GM21526 (cell line): ENCODE measurements around the gene CEP72.
"Not testable (repeated sequence)": the region's sequence is repeated elsewhere in the genome, so short reads cannot be mapped to it uniquely, and the experiment has no call there.

Source experiments
- ATAC-seq: cut with Tn5 transposase; IDR thresholded peaks from one replicate; pipeline ENCODE4 v1.9.1; 2021; ENCODE audit warnings: moderate library complexity; ENCODE audit not compliant: unreplicated experiment, low FRiP score

Gene CEP72

DNA sequence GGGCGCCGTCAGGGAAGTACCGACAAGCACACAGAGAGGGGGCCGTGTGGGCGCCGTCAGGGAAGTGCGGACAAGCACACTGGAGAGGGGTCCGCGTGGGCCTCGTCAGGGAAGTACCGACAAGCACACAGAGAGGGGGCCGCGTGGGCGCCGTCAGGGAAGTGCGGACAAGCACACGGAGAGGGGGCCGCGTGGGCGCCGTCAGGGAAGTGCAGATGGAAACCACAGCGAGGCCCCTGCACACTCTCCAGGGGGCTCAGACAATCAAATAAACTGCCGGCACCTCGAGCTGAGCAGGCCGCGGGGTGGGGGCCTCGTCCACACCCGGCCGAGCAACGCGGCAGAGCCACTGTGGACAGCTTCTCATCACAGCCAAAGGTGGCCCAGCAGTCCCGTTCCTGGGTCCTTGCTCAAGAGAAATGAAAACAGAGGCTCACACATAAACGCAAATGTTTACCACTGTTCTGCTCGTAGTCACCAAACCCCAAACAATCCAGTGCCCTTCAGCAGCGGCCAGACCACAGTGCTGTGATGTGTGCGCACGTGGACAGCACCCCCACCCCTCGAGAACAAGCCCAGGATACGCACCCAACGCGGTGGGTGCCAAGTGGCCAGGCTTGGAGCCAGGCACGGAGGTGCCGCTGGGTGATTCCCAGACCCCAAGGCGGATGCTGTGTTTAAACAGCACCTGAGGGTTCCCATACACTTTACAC, 56.3 kb downstream of the CEP72 start:
- no peak for ATAC-seq

DNA sequence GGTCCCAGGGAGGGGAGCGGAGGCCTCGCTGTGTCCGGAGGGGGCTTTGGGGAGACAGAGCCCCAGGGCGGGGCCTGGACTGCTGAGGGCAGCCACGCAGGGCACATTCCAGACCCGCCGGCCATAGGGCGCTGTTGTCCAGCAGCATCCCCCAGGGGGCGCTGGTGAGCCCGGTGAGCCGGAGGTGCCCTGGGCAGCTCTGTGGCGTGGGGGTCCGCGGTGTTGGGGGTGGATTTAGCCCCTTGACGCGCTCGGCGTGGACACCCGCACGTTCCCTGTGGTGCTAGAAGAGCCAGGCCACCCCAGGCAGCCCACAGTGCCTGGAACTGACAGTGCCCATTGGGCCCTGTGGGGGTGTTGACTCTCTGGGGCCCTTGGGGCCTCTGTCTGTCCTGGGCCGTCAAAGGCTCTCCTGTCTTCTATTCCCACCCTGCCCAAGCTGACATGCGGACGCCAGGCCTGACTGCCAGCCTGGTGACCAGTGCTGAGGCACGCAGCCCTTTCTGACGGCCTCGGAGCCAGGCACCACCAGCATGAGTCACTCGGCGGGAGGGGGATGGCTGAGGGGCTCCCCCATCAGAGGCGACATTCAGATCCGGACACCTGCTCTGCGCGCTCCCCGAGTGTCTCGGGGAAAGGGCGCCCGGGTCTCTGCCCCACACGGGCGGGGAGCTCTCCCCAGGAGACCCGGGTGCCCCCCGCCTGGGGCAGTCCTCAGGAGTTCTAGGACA, 57.1 kb downstream of the CEP72 start:
- ATAC-seq, result no peak

DNA sequence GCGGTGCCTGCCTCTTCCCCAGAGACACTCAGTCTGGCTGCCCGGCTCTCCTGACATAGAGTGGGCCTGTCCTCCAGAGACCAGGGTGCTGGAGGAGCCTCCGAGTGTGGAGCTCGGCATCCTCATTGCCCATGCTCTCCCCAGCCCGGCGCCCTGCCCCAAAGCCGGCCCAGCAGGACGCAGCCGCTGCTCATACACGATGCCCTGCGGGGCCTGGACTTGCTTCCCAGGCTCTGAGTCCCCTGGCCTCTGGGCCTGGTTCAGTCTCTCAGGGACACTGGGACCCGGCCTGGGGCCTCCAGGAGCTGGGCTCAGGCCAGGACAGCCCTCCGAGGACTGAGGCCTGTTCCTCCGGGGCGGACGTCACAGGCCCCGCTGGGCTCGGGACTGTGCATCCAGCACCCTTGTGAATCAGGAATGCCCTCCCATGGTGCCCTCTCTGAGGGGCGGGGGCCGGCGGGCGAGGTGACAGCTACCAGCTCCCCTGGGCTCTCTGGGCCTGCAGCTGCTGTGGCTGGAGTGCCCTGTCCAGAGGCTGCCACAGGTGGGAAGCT, 57.8 kb downstream of the CEP72 start:
- no peak for ATAC-seq

DNA sequence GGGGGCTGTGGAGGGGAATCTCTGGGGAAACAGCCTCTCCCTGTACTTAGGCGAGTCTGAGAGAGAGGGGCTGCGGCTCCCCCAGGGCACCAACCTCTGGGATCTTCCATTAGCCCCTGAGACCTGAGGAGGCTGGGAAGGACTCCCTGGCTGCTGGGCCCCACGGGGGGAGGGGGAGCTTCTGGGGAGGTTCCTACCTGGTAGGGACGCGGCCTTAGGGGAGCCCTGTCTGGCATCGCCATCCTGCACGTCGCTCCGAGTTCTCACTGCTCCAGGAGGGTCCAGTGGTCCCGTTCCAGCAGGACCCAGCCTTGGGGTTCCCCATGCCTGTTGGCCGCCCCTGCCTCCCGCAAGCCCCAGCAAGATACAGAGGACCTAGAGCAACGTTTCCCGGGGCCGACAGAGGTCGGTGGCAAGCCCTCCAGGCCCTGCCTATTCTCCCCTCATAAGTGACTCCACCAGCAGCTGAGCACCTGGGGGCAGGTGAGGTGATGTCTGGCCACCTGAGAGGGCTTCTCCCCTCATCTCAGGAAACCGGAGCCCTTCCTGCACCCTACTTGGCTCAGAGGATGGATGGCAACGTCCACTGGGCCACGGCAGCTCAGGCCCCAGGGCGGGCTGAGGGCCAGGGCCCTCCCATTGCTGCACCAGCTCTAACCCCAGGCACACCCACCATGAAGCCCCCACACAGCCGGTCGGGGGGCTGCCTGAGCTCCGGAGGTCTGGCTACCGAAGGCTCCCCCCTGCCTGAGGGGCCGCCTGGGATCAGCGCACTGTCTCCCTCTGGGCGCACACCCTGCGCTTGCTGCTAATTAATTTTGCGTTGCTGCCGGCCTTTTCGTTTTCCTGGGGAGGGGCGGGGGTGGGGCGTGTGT, 58.5 kb downstream of the CEP72 start:
- no peak for ATAC-seq

DNA sequence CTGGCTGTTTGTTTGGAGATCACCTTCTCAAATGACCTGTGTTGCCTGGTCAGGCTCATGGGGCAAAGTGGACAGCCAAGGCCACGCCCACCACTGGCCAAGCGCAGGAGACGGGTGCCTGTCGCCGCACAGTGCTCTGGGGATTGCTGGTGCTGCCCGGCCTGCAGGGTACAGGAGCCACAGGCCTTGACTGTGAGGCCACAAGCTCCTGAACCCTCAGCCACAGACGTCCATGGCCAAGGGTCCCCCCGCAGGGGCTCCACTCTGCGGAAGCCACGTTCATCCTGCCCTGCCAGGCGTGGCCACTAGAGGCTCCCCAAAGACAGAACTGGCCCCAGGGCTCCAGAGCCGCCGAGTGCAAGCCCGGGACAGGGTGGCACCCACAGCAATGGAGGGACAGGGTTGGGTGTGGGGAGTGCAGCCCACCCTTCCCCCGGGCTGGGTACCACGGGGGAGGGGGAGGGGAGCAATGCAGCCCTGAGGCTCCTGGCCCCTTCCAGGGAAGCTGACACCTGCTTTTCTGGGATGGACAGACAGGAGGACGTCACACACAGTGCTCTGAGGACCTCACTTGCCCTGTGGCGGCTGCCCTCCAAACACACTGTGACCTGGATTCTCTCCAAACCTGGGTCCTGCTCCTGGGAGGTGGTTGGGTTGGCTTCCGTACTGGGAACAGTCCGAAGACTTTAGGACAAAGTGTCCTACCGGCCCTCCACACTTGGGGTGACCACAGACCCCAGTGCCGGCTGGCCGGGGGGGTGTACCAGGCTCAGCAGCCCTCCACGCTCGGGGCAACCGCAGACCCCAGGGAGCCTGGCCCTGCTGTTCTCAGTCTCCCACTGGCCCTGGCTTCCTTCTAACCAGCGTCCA, 59.6 kb downstream of the CEP72 start:
- no peak for ATAC-seq

DNA sequence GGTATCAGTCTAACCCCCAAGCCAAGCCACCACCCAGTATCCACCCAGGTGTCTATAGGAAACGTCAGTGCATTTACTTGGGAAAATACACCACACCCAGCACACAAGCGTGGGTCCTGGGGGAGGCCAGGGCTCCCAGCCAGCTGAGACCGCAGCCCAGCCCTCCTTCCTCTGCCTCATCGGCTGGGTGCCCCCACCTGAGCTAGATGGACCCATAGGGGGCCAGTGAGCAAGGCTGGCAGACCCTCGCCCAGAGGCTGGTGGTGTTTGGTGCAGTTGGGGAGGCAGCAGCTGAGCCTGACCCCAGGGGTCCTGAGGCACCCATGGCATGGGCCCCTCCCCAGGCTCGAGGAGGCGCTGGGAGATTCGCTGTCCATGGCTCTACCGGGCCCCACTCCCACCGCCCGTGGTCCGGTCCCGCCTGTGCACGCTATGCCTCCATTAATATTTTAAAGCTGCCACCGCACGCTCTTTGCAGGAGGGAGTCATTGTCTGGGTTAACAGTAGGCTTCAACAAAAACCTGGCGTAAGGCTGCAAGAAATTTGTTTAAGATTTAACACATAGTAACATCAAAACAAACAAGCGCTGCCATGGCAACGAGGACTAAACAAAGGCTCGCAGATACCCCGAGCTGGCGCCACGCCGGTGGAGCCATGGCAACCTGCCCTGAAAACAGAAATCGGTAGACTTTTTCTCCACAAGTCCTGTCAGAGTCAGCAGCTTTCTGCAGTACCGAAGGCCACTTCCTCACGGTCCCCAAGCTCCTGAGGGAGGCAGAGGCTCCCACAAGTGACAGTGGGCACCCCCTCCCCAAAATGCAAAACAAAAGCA, 60.4 kb downstream of the CEP72 start:
- no peak for ATAC-seq

DNA sequence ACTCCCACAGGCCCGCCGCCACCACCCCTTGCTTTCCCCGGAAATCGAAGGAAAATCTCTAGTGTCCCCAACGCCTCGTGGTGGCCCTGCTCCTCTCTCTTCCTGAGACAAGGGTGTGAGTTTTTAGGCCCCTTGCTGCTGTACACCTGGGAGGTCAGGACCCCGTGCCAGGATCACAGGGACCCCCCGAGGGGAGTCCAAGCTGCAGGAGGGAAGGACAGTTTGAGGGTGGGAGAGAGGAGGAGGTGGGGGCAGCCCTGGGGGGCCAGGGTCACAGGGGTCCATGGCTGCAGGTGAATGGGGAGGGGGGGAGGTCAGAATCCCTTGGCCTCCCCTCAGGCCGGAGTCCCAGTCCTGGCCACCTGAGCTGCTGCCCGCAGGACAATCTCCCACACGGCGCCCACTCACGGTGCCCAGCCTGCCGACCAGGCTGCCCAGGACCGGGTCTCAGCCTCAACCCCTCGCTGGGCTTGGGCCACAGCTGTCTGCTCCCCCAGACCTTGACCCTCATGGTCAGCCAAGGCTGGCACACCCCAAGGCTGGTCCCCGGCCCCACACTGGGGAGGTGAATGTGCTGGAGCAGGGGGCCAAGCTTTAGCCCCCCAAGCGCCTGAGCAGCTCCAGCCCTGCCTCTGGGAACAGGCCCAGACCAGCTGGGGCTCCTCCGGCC, 61.2 kb downstream of the CEP72 start:
- ATAC-seq, result no peak

DNA sequence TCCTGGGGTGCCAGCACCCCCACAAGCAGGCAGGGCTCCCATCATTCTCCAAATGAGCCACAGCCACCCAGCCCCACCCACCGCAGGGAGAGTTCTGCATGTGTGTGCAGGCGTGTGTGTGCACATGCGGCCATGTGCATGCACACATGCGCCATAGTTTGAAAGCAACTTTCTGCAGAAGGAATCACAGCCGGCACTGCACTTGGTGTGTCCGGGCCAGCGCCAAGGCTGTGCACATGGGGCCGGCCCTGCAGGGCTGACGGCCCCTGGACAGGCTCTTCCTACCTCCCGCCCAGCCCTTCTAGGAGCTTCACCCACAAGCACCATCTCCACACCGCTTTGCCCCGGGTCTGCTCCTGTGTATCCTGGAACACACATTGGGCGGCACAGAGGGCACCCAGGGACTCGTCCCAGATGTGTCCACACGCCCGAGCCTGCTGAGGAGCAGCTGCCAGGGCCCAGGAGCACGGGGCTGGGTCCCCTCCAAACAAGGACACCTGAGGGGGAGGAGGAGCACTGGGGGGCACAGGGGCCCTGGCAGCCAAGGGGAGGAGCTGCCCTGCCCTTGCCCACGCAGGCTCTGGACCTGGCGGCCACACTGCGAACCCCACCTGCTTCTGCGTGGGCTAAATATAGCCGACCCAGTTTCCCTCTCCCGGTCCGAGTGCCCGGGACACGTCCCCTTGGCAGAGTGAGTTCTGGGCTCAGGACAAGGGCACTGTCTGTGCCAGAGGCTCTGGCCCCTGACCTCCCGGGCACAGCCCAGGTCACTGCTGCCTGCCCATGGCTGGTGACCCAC, 61.9 kb downstream of the CEP72 start:
- ATAC-seq, result no peak

DNA sequence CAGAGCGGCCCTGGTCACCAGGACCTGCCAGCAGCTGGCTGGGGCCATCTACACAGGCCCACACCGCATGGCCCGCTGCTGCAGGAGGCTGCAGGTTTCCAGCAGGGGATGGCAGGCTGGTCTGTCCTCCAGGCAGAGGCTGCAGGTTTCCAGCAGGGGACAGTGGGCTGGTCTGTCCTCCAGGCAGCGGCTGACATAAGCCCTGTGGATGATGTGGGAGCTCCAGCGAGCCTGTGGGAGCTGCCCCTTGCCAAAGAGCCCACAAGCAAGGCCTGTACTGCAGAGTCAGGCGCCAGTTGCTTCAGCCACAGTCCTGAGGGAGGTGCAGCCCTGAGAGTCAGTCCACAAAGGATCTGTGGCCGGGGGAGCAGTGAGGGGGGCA, 62.5 kb downstream of the CEP72 start:
- no peak for ATAC-seq

DNA sequence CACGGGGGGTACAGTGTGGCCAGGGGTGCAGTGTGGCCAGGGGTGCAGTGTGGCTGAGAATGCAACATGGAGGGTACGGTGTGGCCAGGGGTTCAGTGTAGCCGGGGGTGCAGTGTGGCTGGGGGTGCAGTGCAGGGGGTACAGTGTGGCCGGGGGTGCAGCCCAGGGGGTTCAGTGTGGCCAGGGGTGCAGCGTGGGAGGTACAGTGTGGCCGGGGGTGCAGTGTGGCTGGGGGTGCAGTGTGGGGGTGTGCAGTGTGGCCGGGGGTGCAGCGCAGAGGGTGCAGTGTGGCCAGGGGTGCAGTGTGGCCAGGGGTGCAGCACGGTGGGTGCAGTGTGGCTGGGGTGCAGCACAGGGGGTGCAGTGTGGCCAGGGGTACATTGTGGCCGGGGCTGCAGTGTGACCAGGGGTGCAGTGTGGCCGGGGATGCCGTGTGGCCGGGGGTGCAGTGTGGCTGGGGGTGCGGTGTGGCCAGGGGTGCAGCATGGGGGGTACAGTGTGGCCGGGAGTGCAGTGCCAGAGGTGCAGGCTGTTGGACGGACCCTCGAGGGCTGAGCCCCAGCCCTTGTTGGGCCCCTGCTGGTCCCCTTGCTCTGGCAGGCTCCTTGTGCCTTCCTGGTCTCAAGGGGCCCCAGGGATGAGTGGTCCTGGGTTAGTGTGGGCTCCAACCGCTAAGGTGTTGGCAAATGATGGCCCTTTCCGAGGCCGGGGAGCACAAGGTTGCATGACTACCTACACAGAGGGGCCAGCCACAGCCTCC, 63.2 kb downstream of the CEP72 start:
- ATAC-seq, result no peak

DNA sequence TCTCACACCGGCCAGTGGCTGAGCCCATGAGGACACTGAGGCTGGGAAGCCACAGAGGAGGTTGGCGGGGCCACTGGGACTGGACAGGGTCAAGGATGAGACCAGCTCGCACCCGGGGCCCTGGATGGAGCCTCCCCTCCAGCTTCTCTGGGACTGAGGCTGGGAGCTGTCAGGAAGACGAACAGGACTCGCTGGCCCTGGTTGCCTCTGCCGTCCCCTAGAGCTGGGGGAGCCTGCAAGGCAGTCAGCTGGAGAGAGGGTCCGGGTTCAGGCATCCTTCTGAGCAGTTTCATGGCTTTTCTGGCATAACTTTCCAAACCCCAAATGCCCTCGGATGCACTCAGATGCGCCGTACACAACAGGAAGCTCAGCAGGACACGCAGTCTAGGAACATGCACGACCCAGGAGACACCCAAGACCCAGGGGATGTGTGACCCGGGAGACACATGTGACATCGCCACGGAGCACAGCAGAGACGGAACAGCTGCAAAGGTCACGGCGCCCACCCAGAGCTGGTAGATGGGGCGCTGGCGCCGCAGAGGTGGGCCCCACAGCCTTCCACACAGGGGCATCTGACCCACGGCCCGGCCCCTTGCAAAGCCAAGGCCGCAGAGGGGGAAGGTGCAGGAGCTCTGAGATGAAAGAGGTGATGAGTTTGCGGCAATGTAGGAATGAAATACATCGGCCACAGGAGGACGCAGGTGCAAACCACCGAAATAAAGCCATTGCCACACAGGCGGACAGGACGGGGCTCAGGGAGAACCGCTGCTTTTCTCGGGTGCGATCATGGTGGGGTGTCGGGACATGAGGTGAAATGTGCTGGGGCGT, 63.9 kb downstream of the CEP72 start:
- ATAC-seq, result no peak

DNA sequence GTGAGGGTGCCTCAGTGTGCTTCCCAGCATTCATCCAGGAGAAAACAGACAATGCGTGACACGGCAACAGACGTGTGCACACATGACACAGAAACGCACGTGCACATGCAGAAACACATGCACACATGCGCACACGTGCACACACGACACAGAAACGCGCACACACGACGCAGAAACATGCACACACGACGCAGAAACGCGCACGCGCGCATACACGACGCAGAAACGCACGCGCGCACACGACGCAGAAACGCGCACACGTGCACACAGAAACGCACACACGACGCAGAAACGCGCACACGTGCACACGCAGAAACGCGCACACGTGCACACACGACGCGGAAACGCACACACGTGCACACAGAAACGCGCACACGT, 64.5 kb downstream of the CEP72 start:
- no peak for ATAC-seq

DNA sequence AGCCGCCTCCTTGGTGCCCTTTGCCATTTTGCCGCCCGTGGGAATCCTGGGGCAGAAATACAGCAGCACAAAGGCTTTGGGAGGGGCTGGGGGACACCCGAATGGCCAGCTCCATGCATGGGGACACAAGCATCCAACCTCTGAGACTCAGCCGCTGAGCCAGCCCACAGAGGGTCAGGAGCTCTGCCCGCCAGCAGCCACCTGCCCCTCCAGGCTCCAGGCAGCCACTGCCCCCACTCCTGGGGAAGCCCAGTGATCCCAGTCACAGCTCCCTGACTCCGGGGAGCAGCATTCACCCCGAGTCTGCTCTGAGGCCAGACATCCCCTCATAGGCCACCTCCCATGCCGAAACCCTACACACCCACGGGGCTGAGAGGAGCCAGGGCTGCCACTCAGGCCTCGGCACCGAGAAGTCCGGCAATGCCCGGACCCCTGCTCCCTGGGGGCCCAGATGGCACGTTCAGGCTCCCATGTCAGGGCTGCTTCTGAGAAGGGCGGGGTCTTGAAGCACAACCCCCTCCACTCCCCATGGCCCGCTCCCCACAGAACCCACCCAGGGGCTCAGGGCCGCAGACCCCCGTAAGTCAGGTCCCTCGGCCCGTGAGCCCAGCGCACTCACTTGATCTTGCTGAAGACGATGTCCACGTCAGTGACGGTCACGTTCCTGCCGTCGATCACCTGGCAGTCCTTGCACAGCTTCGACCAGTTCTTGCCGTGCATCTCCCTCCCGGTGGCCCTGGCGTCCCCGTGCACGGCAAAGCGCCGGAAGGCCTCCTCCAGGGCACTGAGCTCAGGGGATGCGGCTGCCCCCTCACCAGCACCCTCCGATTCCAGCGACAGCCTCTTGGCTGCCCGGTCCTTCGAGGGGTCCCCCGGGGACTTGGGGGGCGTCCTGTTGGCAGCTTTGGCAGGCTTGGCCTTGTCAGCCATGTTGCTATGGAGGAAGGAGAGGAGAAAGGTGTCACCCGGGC, 65.3 kb downstream of the CEP72 start:
- no peak for ATAC-seq

DNA sequence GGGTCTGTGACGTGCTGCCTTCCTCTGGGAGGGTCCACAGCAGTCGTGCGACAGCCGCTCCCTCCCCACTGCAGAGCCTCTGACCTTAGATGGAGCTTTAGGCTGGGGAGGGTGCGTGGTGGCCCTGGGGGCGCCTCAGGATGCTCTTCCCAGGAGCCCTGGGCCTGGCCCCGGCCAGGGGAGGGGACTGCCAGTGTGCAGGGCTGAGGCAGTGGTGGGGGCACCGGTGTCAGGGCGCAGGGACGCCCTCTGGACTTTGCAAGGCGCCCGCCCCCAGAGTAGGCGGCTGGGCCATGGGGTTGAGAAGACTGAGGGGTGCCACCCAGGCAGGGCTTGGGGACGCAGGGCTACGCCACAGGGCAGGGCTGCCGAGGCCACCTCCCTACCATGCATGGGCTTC, 66.4 kb downstream of the CEP72 start:
- ATAC-seq, result not testable (repeated sequence)

DNA sequence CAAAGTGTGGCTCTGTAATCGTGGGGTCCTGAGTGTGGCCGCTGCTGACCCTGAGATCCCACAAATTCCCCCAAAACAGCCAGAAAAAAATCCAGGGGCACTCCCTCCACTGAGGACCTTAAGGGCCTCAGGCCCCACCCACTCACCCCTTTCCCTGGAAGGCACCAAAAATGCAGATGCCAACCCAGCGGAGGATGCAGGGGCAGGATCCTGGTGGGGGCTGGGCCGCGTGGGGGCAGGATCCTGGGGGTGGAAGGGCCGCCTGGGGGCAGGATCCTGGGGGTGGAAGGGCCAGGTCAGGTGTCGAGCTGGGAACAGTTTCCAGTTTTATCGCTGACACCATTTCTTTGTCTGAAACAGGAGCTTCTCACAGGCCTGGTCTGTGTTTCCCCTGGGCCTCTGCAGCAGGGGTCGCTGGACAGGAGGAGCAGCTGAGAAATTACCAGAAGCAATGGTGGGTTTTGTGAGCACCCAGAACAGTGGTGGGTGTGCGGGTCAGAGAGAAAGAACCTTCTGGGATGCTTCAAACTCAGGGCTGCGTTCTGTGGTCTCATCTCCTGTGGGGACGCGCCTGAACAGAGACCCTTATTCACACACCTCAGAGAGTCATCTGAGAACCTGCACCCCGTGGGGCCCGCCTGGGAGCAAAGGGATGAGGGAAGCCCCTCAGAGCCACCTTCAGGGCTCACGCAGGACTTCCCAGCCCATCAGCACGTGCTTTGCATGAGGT, 67.2 kb downstream of the CEP72 start:
- ATAC-seq, result not testable (repeated sequence)
